ENCODE measurements around the gene DTNBP1. TPM values are rescaled to one million over a fixed set of nuclear protein-coding genes. Genes with fewer than 3 reads are reported as not detected.
"Not testable (repeated sequence)": the region's sequence is repeated elsewhere in the genome, so short reads cannot be mapped to it uniquely, and the experiment has no call there.

The DTNBP1 gene
- total RNA-seq, 2 experiments from 2014 or later = 18.3 to 19.3 TPM

GRCh38 chr6:15658181-15658744 lies 4.6 kb downstream of the DTNBP1 start:
- peaks cover 14% of the 10 kb centered on the region for H3K36me3 Mint-ChIP-seq
- no peak overlapping the region for H3K27ac Mint-ChIP-seq
- H3K9me3 Mint-ChIP-seq = no peaks in the 10 kb centered on the region
- no peaks in the 10 kb centered on the region for H3K27me3 Mint-ChIP-seq
- no peak overlapping the region for H3K4me3 Mint-ChIP-seq
- POLR2A ChIA-PET = no interaction called here
- DNase-seq = no peak
- ATAC-seq (ENCODE audit: low read depth) = no peak
- peaks cover 15% of the 10 kb centered on the region for H3K4me1 Mint-ChIP-seq

- peaks cover 18% of the 10 kb centered on the region for H3K4me1 Mint-ChIP-seq
- no peak overlapping the region for H3K27ac Mint-ChIP-seq
- ATAC-seq (ENCODE audit: low read depth) (no peak), DNase-seq (no peak)
- peaks cover 17% of the 10 kb centered on the region for H3K36me3 Mint-ChIP-seq
- no peaks in the 10 kb centered on the region for H3K9me3 Mint-ChIP-seq
- POLR2A ChIA-PET = no interaction called here
- no peaks in the 10 kb centered on the region for H3K27me3 Mint-ChIP-seq
- H3K4me3 Mint-ChIP-seq = no peak overlapping the region
Measured at GRCh38 chr6:15657290-15657689, 5.5 kb downstream of the DTNBP1 start.

GRCh38 chr6:15656145-15656544 lies 6.7 kb downstream of the DTNBP1 start:
- POLR2A ChIA-PET = no interaction called here
- DNase-seq = no peak
- no peak for ATAC-seq (ENCODE audit: low read depth)
- Mint-ChIP-seq H3K27me3 (no peaks in the 10 kb centered on the region), H3K9me3 (no peaks in the 10 kb centered on the region), H3K4me3 (no peak overlapping the region), H3K36me3 (peaks cover 19% of the 10 kb centered on the region), H3K4me1 (peaks cover 17% of the 10 kb centered on the region), H3K27ac (no peak overlapping the region)

- Mint-ChIP-seq H3K36me3 (peaks cover 22% of the 10 kb centered on the region), H3K27me3 (no peaks in the 10 kb centered on the region), H3K27ac (no peak overlapping the region), H3K9me3 (no peaks in the 10 kb centered on the region), H3K4me1 (peaks cover 17% of the 10 kb centered on the region), H3K4me3 (no peak overlapping the region)
- POLR2A ChIA-PET = no interaction called here
- DNase-seq = no peak
- no peak for ATAC-seq (ENCODE audit: low read depth)
Measured at GRCh38 chr6:15654250-15654649, 8.6 kb downstream of the DTNBP1 start.

GRCh38 chr6:15653581-15653980 lies 9.2 kb downstream of the DTNBP1 start:
- no peak overlapping the region for H3K4me3 Mint-ChIP-seq
- H3K27ac Mint-ChIP-seq = no peak overlapping the region
- ATAC-seq (ENCODE audit: low read depth) (no peak), DNase-seq (no peak)
- no peaks in the 10 kb centered on the region for H3K27me3 Mint-ChIP-seq
- H3K4me1 Mint-ChIP-seq = peaks cover 17% of the 10 kb centered on the region
- POLR2A ChIA-PET = interaction anchor here (2.0 kb wide), 1 partner anchor 9 kb away, joined by 5 read pairs; no protein-coding TSS in a partner anchor
- peaks cover 1% of the 10 kb centered on the region for H3K9me3 Mint-ChIP-seq
- H3K36me3 Mint-ChIP-seq = peaks cover 29% of the 10 kb centered on the region

- not testable (repeated sequence) for H3K27ac Mint-ChIP-seq
Measured at GRCh38 chr6:15650004-15650559, 12.7 kb downstream of the DTNBP1 start.

GRCh38 chr6:15644904-15645303 lies 17.9 kb downstream of the DTNBP1 start:
- ATAC-seq (ENCODE audit: low read depth) (no peak), DNase-seq (no peak)
- Mint-ChIP-seq H3K27ac (peak overlapping the region; percentile 23), H3K4me3 (no peak overlapping the region), H3K36me3 (peaks cover 73% of the 10 kb centered on the region), H3K9me3 (peaks cover 33% of the 10 kb centered on the region), H3K27me3 (no peaks in the 10 kb centered on the region), H3K4me1 (peaks cover 3% of the 10 kb centered on the region)
- POLR2A ChIA-PET = no interaction called here

More at GRCh38 chr6:15650004-15650559, 12.7 kb downstream of the DTNBP1 start:
- DNase-seq; ATAC-seq (ENCODE audit: low read depth); H3K27me3 Mint-ChIP-seq; POLR2A ChIA-PET; H3K4me3 Mint-ChIP-seq: not testable (repeated sequence)
- Mint-ChIP-seq H3K36me3 (peaks cover 53% of the 10 kb centered on the region), H3K9me3 (peaks cover 16% of the 10 kb centered on the region), H3K4me1 (peaks cover 14% of the 10 kb centered on the region)

GRCh38 chr6:15643542-15643941 lies 19.3 kb downstream of the DTNBP1 start:
- POLR2A ChIA-PET = no interaction called here
- Mint-ChIP-seq H3K4me3 (no peak overlapping the region), H3K36me3 (peaks cover 71% of the 10 kb centered on the region), H3K9me3 (peaks cover 37% of the 10 kb centered on the region), H3K27me3 (no peaks in the 10 kb centered on the region), H3K4me1 (peaks cover 1% of the 10 kb centered on the region), H3K27ac (no peak overlapping the region)
- ATAC-seq (ENCODE audit: low read depth) = no peak
- DNase-seq = no peak

GRCh38 chr6:15642276-15642675 lies 20.6 kb downstream of the DTNBP1 start:
- Mint-ChIP-seq H3K27ac (no peak overlapping the region), H3K27me3 (no peaks in the 10 kb centered on the region), H3K4me1 (peaks cover 3% of the 10 kb centered on the region), H3K4me3 (no peak overlapping the region), H3K36me3 (peaks cover 67% of the 10 kb centered on the region), H3K9me3 (peaks cover 35% of the 10 kb centered on the region)
- DNase-seq (no peak), ATAC-seq (ENCODE audit: low read depth) (no peak)
- POLR2A ChIA-PET = no interaction called here

- no peak for DNase-seq
- no peak overlapping the region for H3K4me3 Mint-ChIP-seq
- POLR2A ChIA-PET = no interaction called here
- peaks cover 2% of the 10 kb centered on the region for H3K4me1 Mint-ChIP-seq
- H3K27me3 Mint-ChIP-seq = no peaks in the 10 kb centered on the region
- peaks cover 57% of the 10 kb centered on the region for H3K36me3 Mint-ChIP-seq
- no peak for ATAC-seq (ENCODE audit: low read depth)
- H3K9me3 Mint-ChIP-seq = peaks cover 14% of the 10 kb centered on the region
- no peak overlapping the region for H3K27ac Mint-ChIP-seq
Measured at GRCh38 chr6:15638373-15638772, 24.5 kb downstream of the DTNBP1 start.

- DNase-seq (no peak), ATAC-seq (ENCODE audit: low read depth) (no peak)
- Mint-ChIP-seq H3K36me3 (peaks cover 27% of the 10 kb centered on the region), H3K4me1 (peaks cover 19% of the 10 kb centered on the region), H3K9me3 (no peaks in the 10 kb centered on the region), H3K27ac (no peak overlapping the region), H3K27me3 (peaks cover 3% of the 10 kb centered on the region), H3K4me3 (no peak overlapping the region)
- POLR2A ChIA-PET = no interaction called here
Measured at GRCh38 chr6:15631432-15631831, 31.4 kb downstream of the DTNBP1 start.

- no peaks in the 10 kb centered on the region for H3K9me3 Mint-ChIP-seq
- peaks cover 19% of the 10 kb centered on the region for H3K4me1 Mint-ChIP-seq
- POLR2A ChIA-PET = no interaction called here
- DNase-seq (no peak), ATAC-seq (ENCODE audit: low read depth) (no peak)
- no peak overlapping the region for H3K27ac Mint-ChIP-seq
- H3K4me3 Mint-ChIP-seq = no peak overlapping the region
- peaks cover 21% of the 10 kb centered on the region for H3K36me3 Mint-ChIP-seq
- H3K27me3 Mint-ChIP-seq = peaks cover 3% of the 10 kb centered on the region
Measured at GRCh38 chr6:15630202-15630601, 32.6 kb downstream of the DTNBP1 start.

GRCh38 chr6:15629487-15629886 lies 33.3 kb downstream of the DTNBP1 start:
- Mint-ChIP-seq H3K9me3 (no peaks in the 10 kb centered on the region), H3K27me3 (peaks cover 3% of the 10 kb centered on the region), H3K36me3 (peaks cover 16% of the 10 kb centered on the region), H3K4me1 (peaks cover 19% of the 10 kb centered on the region), H3K27ac (no peak overlapping the region), H3K4me3 (no peak overlapping the region)
- DNase-seq = no peak
- ATAC-seq (ENCODE audit: low read depth) = no peak
- POLR2A ChIA-PET = no interaction called here

GRCh38 chr6:15628499-15629131 lies 34.2 kb downstream of the DTNBP1 start:
- H3K27ac Mint-ChIP-seq = no peak overlapping the region
- DNase-seq (no peak), ATAC-seq (ENCODE audit: low read depth) (peak; percentile 71)
- POLR2A ChIA-PET = no interaction called here
- H3K4me3 Mint-ChIP-seq = peak overlapping the region; percentile 57
- peaks cover 19% of the 10 kb centered on the region for H3K4me1 Mint-ChIP-seq
- H3K27me3 Mint-ChIP-seq = peaks cover 3% of the 10 kb centered on the region
- no peaks in the 10 kb centered on the region for H3K9me3 Mint-ChIP-seq
- H3K36me3 Mint-ChIP-seq = peaks cover 13% of the 10 kb centered on the region
